Right kidney (tissue), 9 donors: ENCODE data around the gene EWSR1.
"Not testable (repeated sequence)": the region's sequence is repeated elsewhere in the genome, so short reads cannot be mapped to it uniquely, and the experiment has no call there.

Source experiments
- DNase-seq: peaks from one replicate; pipeline ENCODE4 v3.0.0-alpha.2; 2016
- long read RNA-seq, 8 donors: transcript quantifications; one replicate each; lab custom pipeline, GENCODE V29; 2026

EWSR1 gene, protein sequence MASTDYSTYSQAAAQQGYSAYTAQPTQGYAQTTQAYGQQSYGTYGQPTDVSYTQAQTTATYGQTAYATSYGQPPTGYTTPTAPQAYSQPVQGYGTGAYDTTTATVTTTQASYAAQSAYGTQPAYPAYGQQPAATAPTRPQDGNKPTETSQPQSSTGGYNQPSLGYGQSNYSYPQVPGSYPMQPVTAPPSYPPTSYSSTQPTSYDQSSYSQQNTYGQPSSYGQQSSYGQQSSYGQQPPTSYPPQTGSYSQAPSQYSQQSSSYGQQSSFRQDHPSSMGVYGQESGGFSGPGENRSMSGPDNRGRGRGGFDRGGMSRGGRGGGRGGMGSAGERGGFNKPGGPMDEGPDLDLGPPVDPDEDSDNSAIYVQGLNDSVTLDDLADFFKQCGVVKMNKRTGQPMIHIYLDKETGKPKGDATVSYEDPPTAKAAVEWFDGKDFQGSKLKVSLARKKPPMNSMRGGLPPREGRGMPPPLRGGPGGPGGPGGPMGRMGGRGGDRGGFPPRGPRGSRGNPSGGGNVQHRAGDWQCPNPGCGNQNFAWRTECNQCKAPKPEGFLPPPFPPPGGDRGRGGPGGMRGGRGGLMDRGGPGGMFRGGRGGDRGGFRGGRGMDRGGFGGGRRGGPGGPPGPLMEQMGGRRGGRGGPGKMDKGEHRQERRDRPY
- long read RNA-seq, donor 1, transcript EWSR1-217 (8 exons, 3,231 nt) = minor isoform, 17 of 162 reads
- long read RNA-seq, donor 1, transcript EWSR1-206 (17 exons, 2,654 nt) = minor isoform, 11 of 162 reads
- long read RNA-seq, donor 1, transcript EWSR1-207 (17 exons, 2,207 nt) = major isoform, 20 of 162 reads
- long read RNA-seq, donor 1, transcript EWSR1-215 (8 exons, 2,630 nt) = minor isoform, 6 of 162 reads
- long read RNA-seq, donor 1, partial matches to known transcripts = 107 of 162 reads
- long read RNA-seq, donor 1, other reads (novel, unspliced or antisense) = 0 of 162 reads
- long read RNA-seq, donor 2, transcript EWSR1-207 (17 exons, 2,207 nt) = major isoform, 6 of 40 reads
- long read RNA-seq, donor 2, transcript EWSR1-206 (17 exons, 2,654 nt) = major isoform, 6 of 40 reads
- long read RNA-seq, donor 2, partial matches to known transcripts = 26 of 40 reads
- long read RNA-seq, donor 2, other reads (novel, unspliced or antisense) = 0 of 40 reads
- long read RNA-seq, donor 3, transcript EWSR1-207 (17 exons, 2,207 nt) = major isoform, 7 of 58 reads
- long read RNA-seq, donor 3, transcript EWSR1-206 (17 exons, 2,654 nt) = major isoform, 7 of 58 reads
- long read RNA-seq, donor 3, transcript EWSR1-217 (8 exons, 3,231 nt) = minor isoform, 6 of 58 reads
- long read RNA-seq, donor 3, partial matches to known transcripts = 35 of 58 reads
- long read RNA-seq, donor 3, other reads (novel, unspliced or antisense) = 0 of 58 reads
- long read RNA-seq, donor 4, transcript EWSR1-217 (8 exons, 3,231 nt) = major isoform, 16 of 142 reads
- long read RNA-seq, donor 4, transcript EWSR1-207 (17 exons, 2,207 nt) = minor isoform, 13 of 142 reads
- long read RNA-seq, donor 4, transcript EWSR1-206 (17 exons, 2,654 nt) = minor isoform, 12 of 142 reads
- long read RNA-seq, donor 4, transcript EWSR1-215 (8 exons, 2,630 nt) = minor isoform, 9 of 142 reads
- long read RNA-seq, donor 4, partial matches to known transcripts = 91 of 142 reads
- long read RNA-seq, donor 4, other reads (novel, unspliced or antisense) = 0 of 142 reads
- long read RNA-seq, donor 5, transcript EWSR1-206 (17 exons, 2,654 nt) = major isoform, 21 of 135 reads
- long read RNA-seq, donor 5, transcript EWSR1-217 (8 exons, 3,231 nt) = minor isoform, 9 of 135 reads
- long read RNA-seq, donor 5, transcript EWSR1-207 (17 exons, 2,207 nt) = minor isoform, 20 of 135 reads
- long read RNA-seq, donor 5, partial matches to known transcripts = 80 of 135 reads
- long read RNA-seq, donor 5, other reads (novel, unspliced or antisense) = 0 of 135 reads
- long read RNA-seq, donor 6, transcript EWSR1-206 (17 exons, 2,654 nt) = major isoform, 8 of 87 reads
- long read RNA-seq, donor 6, partial matches to known transcripts = 71 of 87 reads
- long read RNA-seq, donor 6, other reads (novel, unspliced or antisense) = 0 of 87 reads
- long read RNA-seq, donor 7, transcript EWSR1-206 (17 exons, 2,654 nt) = major isoform, 14 of 173 reads
- long read RNA-seq, donor 7, transcript EWSR1-207 (17 exons, 2,207 nt) = minor isoform, 11 of 173 reads
- long read RNA-seq, donor 7, transcript EWSR1-215 (8 exons, 2,630 nt) = minor isoform, 9 of 173 reads
- long read RNA-seq, donor 7, partial matches to known transcripts = 135 of 173 reads
- long read RNA-seq, donor 7, other reads (novel, unspliced or antisense) = 0 of 173 reads
- long read RNA-seq, donor 8, transcript EWSR1-215 (8 exons, 2,630 nt) = minor isoform, 6 of 91 reads
- long read RNA-seq, donor 8, transcript EWSR1-207 (17 exons, 2,207 nt) = major isoform, 13 of 91 reads
- long read RNA-seq, donor 8, transcript EWSR1-206 (17 exons, 2,654 nt) = minor isoform, 11 of 91 reads
- long read RNA-seq, donor 8, transcript EWSR1-217 (8 exons, 3,231 nt) = minor isoform, 9 of 91 reads
- long read RNA-seq, donor 8, partial matches to known transcripts = 47 of 91 reads
- long read RNA-seq, donor 8, other reads (novel, unspliced or antisense) = 5 of 91 reads

DNA sequence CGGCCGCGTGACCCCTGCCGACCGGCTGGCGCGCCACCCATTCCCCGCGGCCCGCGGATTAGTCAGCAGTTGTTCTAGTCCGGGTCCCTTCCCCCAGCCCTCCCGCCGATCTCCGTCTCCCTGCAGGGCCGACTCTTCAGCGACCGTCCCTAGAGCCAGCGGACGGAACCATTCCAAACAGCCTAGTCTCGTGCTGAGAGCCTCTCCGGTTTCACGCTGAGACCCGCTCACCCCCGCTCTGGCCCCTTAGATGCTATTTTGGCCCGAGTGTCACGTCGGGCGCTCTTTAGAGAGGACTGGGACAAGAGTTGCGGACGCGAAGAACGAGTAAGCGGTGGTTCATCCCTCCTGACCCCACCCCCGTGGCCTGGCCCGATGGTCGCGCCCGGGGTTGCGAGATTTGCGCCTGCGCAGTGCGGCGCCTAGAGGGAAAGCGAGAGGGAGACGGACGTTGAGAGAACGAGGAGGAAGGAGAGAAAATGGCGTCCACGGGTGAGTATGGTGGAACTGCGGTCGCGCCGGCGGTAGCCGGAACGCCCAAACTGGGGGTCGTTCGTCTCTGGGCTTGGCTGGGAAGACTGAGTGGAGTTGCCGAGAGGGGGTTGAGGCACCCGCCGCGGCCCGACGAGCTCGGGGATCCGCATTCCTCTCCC lies at the start of gene EWSR1, which contains the start of gene RHBDD3:
Gene EWSR1 (plus strand): TSS at position 411 of the 653 bp plus-strand sequence. CDS start 69 bp downstream, at position 480.
Gene RHBDD3 (minus strand): TSS at position 124 of the 653 bp plus-strand sequence. CDS start 2,355 bp downstream, outside the sequence.
- peak; percentile 99 for DNase-seq

DNA sequence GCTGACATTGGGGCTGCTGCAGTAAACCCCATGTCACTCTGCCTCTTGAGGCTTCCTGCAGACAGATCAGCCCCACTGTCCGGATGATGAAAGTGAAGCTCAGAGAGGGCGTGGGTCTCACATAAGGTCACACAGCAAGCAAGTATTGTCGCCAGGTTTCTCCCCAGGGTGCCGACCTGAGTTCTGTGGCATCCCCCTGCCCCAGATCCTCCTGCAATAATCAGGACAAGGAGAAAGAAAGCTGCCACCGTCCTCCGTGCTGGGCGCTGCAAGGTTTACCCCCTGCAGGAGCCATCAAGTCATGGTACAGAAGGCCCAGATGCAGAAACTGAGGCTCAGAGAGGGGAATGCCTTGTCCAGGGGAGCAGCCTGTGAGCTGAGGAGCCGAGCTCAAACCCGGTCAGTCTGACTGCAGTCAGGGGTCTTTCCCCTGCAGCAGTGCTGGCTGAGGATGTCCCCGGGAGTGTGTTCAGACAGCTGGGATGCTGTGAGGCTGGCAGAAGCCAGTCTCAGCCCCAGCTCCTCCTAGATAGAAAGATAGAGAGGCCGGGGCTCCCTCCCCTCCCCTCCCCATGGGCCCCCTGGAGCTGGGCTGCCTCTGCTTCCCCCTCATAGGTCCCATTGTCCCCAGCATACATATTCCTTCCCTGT lies 49.2 kb upstream of the EWSR1 start:
- no peak for DNase-seq

DNA sequence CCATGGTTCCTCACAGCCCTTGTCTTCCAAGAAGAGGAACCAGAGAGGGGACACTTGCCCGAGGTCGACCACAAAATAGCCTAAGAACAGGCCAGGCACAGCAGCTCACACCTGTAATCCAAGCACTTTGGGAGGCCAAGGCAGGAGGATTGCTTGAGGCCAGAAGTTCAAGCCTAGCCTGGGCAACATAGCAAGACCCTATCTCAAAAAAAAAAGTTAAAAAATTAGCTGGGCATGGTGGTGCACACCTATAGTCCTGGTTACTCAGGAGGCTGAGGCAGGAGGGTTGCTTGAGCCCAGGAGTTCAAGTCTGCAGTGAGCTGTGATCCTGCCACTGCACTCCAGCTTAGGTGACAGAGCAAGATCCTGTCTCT lies 48.7 kb upstream of the EWSR1 start:
- DNase-seq = not testable (repeated sequence)

DNA sequence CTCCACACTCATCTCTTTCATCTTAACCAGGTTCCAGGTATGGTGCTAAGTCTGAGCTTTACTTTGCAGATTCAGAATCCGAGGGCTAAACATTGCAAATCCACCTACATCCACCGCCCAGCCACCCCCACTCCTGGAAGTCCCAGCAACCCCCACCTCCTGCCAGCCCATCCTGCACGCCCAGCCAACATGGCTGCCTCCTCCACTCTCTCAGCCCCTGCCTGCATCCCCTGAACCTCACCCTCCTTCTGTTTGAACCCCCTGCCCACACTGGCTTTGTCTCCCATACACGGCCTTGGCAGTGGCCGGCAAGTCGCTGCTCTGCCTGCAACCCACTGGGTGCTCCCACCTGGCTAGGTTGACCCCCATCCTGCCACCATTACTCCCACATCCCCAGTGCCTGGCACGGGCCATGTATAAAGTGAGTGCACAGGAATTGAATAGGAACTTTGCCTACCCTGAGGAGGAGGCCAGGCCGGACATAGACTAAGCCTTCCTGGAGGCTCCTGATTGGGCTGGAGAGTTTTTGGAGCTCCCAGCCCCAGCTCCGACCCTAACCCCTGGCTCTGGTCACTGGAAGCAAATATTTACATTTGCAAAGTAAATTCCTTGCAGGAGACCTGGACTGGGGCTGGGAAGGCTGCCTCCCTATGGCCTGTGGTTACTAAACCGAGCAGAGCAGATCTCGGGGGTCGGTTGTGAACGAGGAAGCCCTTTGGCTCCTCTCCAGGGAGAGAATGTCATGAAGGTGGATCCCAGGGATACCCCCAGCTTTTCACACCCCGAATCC lies 48.0 kb upstream of the EWSR1 start:
- no peak for DNase-seq

DNA sequence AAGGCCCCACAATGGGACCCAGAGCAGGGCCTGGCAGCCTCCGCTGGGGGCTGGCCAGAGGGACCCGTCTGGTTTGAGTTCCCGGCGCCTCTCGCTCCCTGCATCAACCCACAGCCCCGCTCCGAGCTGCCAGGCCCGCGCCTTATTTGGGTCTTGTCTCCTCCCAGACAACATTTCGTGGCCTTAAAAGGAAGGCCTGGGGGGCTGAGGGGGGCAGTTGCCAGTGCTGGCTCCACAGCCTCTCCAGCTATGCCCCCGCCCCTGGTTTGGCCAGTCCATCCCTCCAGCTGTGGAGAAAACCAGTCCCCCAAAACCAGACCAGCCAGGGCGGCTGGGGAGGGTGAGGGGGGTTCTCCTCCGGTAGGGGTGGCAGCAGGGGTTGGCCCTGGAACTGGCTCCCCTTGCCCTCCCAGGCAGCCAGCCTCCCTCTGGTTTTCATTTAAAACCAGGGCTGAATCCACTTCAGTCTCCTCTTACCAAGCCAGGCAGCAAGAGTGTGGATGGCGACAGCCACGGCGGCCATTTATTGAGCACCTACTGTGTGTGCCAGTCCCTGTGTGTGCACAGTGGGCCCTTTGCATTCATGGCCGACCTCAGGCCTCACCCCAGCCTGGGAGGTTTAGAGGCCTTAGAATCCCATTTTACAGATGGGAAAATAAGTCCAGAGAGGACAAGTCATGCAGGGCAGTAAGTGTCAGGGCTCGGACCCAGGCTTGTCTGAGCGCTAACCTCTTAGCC lies 43.8 kb upstream of the EWSR1 start:
- DNase-seq = no peak

DNA sequence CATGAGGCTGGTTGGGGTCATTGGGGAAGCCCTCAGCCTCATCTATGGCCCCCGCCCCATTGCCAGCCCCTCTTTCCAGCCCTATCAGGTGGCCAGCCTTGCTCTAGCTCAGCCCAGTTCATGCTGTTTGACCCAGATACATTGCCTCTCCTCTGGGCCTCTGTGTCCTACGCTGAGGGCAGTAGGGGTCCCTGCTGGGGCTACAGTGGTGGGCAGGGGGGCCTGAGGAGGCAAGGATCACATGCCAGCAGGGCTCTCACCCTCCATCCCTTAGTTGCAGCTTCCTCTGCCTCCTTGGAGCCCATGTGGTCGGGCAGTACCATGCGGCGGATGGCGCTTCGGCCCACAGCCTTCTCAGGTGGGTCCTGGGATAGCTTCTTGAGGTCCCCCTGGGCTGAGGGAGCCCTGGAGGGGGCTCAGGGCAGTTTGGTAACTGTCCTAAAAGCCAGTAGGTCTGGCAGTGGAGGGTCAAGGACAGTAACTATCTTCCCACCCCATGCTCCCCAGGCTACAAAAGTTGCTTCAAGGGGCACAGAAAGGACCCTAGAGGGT lies 43.1 kb upstream of the EWSR1 start:
- DNase-seq = no peak

DNA sequence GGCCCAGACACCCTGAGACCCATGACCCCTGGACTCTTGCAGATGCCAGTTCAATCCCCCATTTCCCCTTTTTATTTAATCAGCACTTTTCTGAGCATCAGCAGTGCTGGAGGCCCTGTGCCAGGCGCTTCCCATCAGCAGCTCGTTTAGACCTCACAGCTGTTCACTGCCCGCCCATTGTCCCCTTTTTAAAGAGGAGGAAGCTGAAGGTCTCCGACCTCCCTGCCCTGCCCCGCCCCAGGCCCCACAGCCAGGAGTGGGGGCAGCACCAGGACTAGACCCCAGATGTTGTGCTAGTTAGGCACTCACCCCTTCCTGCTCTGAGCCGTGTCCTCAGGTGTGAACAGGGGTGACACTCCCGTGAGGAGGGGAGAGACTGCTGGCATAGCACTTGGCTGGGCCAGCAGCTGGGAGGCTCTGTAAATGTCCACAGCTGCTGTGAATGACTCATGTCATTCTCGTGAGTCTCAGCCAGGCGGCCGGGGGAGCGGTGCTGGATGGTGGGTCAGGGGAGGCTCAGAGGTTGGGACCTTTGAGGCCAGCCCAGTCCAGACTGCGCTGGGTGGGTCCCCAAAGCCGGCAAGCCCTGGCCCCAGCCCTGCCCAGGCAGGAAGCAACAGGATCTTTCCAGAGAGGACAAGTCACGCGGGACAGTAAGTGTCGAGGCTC lies 42.5 kb upstream of the EWSR1 start:
- DNase-seq = no peak

DNA sequence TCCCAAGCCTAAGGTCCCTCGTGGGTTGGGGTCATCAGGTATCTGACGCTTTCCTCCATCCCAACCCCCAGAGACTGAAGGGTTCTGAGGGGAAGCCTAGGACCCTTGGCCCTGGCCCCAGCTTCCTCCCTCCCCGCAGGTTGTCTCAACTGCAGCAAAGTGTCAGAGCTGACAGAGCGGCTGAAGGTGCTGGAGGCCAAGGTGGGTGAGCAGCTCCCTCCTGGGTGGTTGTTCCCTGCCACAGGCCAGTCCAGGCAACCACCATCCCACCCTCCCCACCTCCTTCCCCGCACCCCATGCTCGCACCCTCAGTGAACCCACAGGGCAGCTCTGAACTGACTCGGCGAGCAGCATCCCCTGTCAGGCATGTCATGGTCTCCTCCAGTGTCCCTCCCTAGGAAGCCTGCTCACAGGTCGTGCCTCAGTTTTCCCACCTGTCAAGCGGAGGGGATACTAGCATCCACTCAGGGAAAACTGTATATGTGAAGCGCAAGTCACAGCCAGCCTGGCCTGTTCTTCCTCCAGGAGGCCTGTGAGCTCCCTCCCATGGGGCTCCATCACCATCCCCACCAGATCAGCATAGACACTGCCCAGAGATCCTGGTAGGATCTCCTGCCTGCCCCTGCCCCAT lies 41.6 kb upstream of the EWSR1 start:
- no peak for DNase-seq

DNA sequence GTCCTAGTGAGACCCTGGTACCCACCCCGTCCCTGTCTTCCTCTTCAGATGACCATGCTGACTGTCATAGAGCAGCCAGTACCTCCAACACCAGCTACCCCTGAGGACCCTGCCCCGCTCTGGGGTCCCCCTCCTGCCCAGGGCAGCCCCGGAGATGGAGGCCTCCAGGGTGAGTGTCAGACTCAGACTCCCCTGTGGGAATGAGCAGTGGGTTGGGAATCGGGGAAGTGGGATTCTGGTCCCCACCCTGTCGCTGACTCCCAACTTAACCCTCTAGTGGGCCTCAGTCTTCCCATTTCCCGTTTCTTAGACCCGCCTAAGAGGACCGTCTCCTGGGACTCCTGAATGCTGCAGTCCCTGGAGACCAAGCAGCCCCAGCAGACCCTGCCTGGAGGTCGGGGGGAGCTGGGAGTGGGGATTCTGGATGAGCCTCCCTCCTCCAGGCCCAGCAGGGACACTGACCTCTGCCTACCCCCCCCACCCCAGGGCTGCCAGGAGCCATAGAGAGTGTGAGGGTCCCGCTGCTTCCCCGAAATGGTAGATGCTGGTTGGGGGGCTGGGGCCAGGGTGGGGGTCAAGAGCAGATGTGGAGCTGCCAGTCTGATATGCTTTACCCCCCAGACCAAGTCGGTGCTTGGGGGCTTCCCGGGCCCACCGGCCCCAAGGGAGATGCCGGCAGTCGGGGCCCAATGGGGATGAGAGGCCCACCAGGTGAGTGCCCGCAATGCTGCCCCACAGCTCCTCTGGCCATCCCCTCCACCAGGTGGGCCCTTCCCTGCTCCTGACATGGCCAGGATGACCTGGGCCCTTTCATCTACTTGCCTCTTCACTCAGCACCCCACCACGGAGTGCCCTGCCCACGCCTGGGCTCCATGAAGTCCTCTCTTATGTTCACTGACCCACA lies 36.8 kb upstream of the EWSR1 start:
- DNase-seq = no peak

DNA sequence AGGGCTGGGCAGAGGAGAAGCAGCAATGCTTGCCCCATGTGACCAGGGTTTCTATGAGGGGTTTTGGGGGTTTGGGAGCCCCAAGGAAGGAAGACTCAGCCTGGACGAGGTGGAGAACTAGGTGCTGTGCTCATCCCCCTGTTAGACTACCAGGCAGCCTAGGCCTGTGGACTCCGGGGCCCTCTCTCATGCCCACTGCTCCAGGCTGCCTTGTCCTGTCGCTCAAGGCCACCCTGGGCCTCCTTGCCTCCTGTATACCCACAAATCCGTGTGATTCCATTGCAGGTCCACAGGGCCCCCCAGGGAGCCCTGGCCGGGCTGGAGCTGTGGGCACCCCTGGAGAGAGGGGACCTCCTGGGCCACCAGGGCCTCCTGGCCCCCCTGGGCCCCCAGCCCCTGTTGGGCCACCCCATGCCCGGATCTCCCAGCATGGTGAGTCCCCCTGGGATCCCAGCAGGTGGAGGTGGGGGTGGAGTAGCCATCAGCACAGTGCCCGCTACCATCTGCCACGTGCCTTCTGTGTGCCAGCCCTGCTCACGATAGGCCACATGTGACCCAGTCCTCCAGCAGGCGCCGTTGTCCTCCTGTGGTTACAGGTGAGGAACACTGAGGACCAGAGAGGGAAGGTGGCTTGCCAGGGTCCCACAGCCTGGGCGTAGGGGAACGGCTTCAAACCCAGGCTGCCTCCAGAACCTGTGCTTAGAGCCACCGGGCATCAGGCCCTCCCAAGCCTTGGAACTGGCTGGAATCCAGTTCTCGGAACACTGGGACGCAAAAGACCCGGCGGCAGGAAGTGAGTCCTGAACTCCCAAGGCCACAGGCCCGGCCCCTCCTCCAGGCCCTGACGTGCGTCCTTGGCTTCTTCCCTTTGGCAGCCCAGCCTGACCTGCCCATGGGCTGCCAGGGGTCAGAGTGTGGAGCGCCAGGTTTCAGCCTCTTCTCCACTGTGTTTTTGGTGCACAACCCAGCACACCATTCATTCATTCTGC lies 35.8 kb upstream of the EWSR1 start:
- DNase-seq = no peak

DNA sequence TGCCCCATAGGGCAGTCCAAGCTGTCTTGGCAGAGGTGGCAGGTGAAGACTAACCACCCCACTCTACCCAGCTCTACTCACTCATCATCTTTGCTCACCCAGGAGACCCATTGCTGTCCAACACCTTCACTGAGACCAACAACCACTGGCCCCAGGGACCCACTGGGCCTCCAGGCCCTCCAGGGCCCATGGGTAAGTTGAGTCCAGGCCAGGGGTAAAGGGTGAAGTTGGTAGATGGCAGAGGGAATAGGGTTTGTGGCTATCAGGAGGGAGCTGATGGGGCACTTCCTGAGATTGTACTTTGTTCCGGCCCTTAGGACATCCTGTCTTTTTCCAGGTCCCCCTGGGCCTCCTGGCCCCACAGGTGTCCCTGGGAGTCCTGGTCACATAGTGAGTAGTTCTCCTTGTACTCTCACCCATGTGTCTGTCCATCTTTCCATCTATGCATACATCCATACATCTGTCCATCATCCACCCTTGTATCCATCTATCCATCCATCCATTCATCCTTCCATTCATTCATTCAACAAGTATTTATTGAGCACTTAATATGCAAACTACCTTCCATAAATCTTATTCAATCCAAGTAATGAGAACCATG lies 34.7 kb upstream of the EWSR1 start:
- no peak for DNase-seq

DNA sequence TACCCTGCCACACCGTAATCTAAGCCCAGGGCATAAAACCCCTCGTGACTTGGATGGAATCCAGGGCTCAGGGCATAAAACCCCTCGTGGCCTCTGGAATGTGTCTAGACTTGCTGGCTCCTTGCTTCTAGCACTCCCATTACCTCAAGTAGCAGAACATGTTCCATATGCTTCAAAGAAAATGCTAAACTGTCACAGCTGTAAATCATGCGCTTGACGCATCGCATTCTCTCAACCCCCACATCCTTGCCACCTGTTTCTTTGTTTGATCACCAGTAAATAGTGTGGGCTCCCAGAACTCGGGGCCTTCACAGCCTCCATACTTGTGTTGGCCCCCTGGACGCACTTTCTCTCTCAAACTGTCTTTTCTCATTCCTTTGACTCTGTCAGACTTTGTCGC lies 27.6 kb upstream of the EWSR1 start:
- not testable (repeated sequence) for DNase-seq
